Activated CD4-positive, alpha-beta T cell treated with anti-CD3 and anti-CD28 coated beads, Interleukin-2, amount 10 ng/mL, durations not matched to agents 7 days and 5 days (primary cell): Measurements from ENCODE around the gene C19orf38. TPM values are rescaled to one million over a fixed set of nuclear protein-coding genes. Genes with fewer than 3 reads are reported as not detected.
"Not testable (repeated sequence)": the region's sequence is repeated elsewhere in the genome, so short reads cannot be mapped to it uniquely, and the experiment has no call there.

Source experiments
- CTCF ChIA-PET: fragments of 350-600 bp; sonication (Branson Sonifier 250); formaldehyde crosslinking; loops from one replicate; lab custom pipeline; 2021; ENCODE audit warnings: antibody characterized with exemption; lab: Charles Lee
- POLR2A ChIA-PET: fragments of 350-600 bp; sonication (Branson Sonifier 250); formaldehyde crosslinking; loops from one replicate; lab custom pipeline; 2021; ENCODE audit warnings: antibody characterized with exemption; lab: Charles Lee
- DNase-seq: peaks from one replicate; pipeline ENCODE4 v3.0.0-alpha.2; 2020
- H3K27ac Mint-ChIP-seq: one replicate; pipeline ENCODE4 v1.8.0; 2021; ENCODE audit warnings: mild to moderate bottlenecking, moderate library complexity, mixed read lengths
- H3K27me3 Mint-ChIP-seq: one replicate; pipeline ENCODE4 v1.8.0; 2021; ENCODE audit warnings: mixed read lengths
- H3K36me3 Mint-ChIP-seq: one replicate; pipeline ENCODE4 v1.8.0; 2021; ENCODE audit warnings: low read depth, mixed read lengths
- H3K4me1 Mint-ChIP-seq: one replicate; pipeline ENCODE4 v1.8.0; 2021; ENCODE audit warnings: mixed read lengths
- H3K4me3 Mint-ChIP-seq: one replicate; pipeline ENCODE4 v1.8.0; 2021; ENCODE audit warnings: mild to moderate bottlenecking, moderate library complexity, mixed read lengths
- H3K9me3 Mint-ChIP-seq: one replicate; pipeline ENCODE4 v1.8.0; 2021; ENCODE audit warnings: mixed read lengths
- total RNA-seq, 2 experiments: library from RNA; stranded (reverse); gene quantifications; one replicate each; pipeline ENCODE4 v1.2.3, GENCODE V29; 2021

The C19orf38 gene
- total RNA-seq, 2 experiments from 2014 or later, result 2.4 TPM

DNA sequence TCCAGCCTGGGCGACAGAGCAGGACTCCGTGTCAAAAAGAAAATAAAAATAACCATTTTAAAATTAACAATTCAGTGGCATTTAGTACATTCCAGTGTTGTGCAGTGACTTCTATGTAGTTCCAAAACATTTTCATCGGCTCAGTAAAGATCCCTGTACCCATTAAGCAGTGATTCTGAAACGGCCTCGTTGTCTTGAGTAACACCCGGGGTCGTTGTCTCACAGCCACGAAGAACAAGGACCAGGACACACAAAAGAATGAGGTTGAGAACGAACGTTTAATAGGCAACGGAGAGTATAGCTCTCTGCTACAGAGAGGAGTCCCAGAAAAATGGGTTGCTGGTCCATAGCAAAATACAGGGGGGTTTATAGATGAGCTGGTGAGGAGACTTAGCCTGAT, 9.8 kb upstream of the C19orf38 start:
- Mint-ChIP-seq H3K27me3 (peaks cover 4% of the 10 kb centered on the region), H3K36me3 (peaks cover 15% of the 10 kb centered on the region), H3K27ac (no peak overlapping the region), H3K4me1 (peaks cover 22% of the 10 kb centered on the region), H3K9me3 (peaks cover 11% of the 10 kb centered on the region), H3K4me3 (no peak overlapping the region)
- DNase-seq, result no peak
- CTCF ChIA-PET, result interaction anchor here (0.6 to 3.0 kb wide), 5 partner anchors 20 to 68 kb away, joined by 3 to 36 read pairs (median 4); no protein-coding TSS in a partner anchor
- POLR2A ChIA-PET, result no interaction called here

DNA sequence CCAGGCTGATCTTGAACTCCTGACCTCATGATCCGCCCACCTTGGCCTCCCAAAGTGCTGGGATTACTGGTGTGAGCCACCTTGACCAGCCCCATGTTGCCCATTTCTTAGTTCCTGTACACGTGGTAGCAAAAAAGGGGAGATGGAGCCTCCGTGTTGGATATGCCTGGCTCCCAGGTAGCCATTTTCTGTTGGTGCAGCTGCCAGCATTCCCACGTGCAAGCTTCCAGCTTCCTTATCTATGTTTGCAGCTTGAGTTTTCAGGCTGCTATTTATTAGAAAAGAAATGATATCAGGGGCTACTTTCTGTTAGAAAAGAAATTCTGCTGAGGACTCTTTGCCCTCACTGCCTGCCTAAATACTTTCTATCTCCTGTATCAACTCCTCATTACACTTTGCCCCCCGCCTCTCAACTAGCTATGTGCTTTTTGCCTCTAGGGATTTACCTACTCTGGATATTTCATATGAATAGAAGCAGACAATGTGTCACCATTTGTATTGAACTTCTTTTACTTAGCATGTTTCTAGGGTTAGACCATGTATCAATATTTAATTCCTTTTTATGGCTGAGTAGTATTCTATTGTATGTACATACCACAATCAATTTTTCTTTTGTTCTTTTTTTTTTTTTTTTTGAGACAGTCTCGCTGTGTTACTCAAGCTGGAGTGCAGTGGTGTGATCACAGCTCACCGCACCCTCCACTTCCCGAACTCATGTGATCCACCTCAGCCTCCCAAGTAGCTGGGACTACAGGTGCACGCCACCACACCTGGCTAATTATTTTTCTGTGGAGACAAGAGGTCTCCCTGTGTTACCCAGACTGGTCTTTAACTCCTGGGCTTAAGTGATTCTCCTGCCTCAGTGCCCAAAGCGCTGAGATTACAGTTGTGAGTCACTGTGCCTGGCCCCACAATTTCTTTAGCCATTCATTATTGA, 8.8 kb upstream of the C19orf38 start:
- ChIA-PET POLR2A (no interaction called here), CTCF (interaction anchor here (0.6 to 2.1 kb wide), 10 partner anchors 15 to 181 kb away, joined by 3 to 5 read pairs (median 3); partner anchors contain the start of gene DNM2)
- H3K27ac Mint-ChIP-seq, result no peak overlapping the region
- H3K9me3 Mint-ChIP-seq, result peaks cover 15% of the 10 kb centered on the region
- DNase-seq, result no peak
- H3K36me3 Mint-ChIP-seq, result peaks cover 12% of the 10 kb centered on the region
- H3K4me3 Mint-ChIP-seq, result no peak overlapping the region
- H3K27me3 Mint-ChIP-seq, result peaks cover 4% of the 10 kb centered on the region
- H3K4me1 Mint-ChIP-seq, result peaks cover 22% of the 10 kb centered on the region

DNA sequence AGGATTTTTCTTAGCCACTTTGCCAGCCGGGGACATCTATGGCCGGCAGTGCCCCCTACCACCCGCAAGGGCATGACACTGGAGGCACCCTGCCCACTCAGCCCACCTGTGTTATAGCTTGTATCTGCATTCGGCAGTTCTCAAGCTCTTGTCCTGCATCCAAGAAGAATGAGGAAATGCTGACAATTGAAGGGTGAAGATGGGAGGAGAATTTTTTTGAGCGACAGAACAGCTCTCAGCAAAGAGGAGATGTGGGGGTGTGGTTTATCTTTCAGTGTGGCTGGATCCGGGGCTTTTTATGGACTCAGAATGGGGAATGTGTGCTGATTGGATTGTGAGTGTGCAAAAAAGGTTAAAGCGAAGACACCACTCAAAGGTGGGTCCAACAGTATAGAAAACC, 5.4 kb upstream of the C19orf38 start:
- H3K4me3 Mint-ChIP-seq, result no peak overlapping the region
- H3K9me3 Mint-ChIP-seq, result peaks cover 17% of the 10 kb centered on the region
- ChIA-PET CTCF (interaction anchor here (0.6 to 2.1 kb wide), 3 partner anchors 22 to 125 kb away, joined by 3 to 13 read pairs (median 3); partner anchors contain the start of gene DNM2), POLR2A (no interaction called here)
- H3K27me3 Mint-ChIP-seq, result peaks cover 4% of the 10 kb centered on the region
- H3K36me3 Mint-ChIP-seq, result peaks cover 9% of the 10 kb centered on the region
- H3K27ac Mint-ChIP-seq, result no peak overlapping the region
- peaks cover 2% of the 10 kb centered on the region for H3K4me1 Mint-ChIP-seq
- DNase-seq, result no peak

DNA sequence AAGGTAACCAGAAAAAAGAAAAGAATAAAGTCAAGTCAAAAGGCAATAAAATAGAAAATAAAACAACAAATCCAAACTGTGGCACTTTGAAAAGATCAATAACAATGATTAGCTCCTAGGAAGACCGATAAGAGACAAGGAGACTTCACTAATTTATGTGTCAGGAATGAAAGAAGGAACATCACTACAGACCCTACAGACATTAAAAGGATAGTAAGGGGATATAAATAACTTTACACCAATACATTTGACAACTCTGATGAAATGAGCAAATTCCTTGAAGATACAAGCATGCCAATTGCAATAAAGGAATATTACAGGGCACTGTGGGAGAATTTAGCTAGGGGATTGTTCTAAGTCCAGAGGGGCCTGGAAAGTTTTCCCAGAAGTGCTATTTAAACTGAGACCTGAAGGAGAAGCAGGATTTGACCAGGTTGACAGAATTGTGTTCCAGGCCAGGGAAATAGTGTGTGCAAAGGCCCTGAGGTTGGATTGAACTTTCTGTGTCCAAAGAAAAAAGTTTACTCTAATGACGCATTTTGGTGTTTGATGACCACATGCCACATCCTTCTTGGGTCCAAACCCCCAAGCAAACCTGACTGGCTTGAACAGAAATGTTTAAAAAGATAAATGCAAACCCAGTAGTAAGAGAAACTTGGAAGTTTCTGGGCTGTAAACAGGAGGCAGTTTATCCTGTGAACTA, 1.6 kb upstream of the C19orf38 start:
- Mint-ChIP-seq H3K27me3 (peaks cover 2% of the 10 kb centered on the region), H3K4me3 (no peak overlapping the region), H3K27ac (peak overlapping the region; percentile 68), H3K36me3 (peaks cover 9% of the 10 kb centered on the region), H3K9me3 (peaks cover 17% of the 10 kb centered on the region), H3K4me1 (peaks cover 10% of the 10 kb centered on the region)
- ChIA-PET POLR2A (no interaction called here), CTCF (interaction anchor here (0.9 to 1.5 kb wide), 5 partner anchors 8 to 145 kb away, joined by 3 to 7 read pairs (median 4); partner anchors contain the start of genes DNM2, QTRT1 and TMED1)
- DNase-seq, result no peak

DNA sequence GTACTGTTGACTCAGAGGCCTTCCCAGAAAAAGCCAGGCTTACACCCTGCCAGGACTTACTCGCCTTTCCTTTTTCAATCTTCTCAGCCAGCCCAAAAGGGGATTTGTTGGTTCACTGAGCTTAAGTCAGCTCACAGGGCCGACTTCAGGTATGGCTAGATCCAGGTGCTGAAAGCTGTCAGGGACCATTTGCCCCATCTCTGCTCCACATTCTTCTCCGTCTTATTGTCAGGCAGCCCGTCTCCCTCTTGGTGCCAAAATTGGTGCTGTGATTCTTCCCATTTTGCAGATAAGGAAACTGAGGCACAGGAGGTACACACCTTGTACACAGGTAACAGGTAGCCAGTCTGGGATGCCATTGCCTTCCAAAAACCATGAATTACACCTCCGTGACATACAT, 2.4 kb downstream of the C19orf38 start:
- Mint-ChIP-seq H3K4me1 (peaks cover 10% of the 10 kb centered on the region), H3K9me3 (peaks cover 9% of the 10 kb centered on the region), H3K27ac (no peak overlapping the region), H3K36me3 (peaks cover 9% of the 10 kb centered on the region), H3K4me3 (no peak overlapping the region), H3K27me3 (peaks cover 2% of the 10 kb centered on the region)
- ChIA-PET POLR2A (no interaction called here), CTCF (interaction anchor here (0.6 to 2.0 kb wide), 6 partner anchors 10 to 274 kb away, joined by 3 to 9 read pairs (median 4); partner anchors contain the start of gene DNM2)
- no peak for DNase-seq

DNA sequence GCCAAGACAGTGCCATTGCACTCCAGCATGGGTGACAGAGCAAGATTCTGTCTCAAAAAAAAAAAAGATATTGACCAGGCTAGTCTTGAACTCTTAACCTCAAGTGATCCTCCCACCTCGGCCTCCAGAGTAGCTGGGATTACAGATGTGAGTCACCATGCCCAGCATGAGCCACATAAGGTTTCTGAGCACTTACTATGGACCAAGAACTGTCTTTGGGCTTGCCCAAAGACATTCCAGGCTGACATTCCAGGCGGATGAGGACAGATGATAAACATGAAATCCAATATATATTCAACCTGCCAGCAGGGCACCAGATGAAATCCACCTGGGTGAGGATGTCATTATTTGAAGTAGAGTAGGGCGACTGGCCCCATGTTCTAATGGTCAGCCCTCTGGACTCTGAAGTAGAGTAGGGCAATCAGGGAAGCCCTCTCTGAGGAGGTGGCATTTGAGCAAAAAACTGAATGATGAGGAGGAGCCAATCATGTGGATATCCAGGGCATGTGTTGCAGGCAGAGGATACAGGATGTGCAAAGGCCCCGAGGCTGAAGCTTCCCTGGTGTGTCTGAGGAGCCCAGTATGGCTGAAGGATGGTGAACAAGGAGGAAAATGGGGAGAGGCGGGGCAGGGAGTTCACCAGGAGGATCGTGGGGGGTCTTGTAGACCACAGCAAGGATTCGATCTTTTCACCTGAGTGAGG, 4.0 kb downstream of the C19orf38 start:
- peaks cover 10% of the 10 kb centered on the region for H3K4me1 Mint-ChIP-seq
- no peaks in the 10 kb centered on the region for H3K36me3 Mint-ChIP-seq
- no peak for DNase-seq
- POLR2A ChIA-PET, result no interaction called here
- H3K27ac Mint-ChIP-seq, result no peak overlapping the region
- H3K9me3 Mint-ChIP-seq, result no peaks in the 10 kb centered on the region
- peaks cover 2% of the 10 kb centered on the region for H3K27me3 Mint-ChIP-seq
- CTCF ChIA-PET, result interaction anchor here (0.6 to 4.4 kb wide), 4 partner anchors 12 to 135 kb away, joined by 3 to 27 read pairs (median 7); partner anchors contain the start of gene DNM2
- H3K4me3 Mint-ChIP-seq, result no peak overlapping the region

DNA sequence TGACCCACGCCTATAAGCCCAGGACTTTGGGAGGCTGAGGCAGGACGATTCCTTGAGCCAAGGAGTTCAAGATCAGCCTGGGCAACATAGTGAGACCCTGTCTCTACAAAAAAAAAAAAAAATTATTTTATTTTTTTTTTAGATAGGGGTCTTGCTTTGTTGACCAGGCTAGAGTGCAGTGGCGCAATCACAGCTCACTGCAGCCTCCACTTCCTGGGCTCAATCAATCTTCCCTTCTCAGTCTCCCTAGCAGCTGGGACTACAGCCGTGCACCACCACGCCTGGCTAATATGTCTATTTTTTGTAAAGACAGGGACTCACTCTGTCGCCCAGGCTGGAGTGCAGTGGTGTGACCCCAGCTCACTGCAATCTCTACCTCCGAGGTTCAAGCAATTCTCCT, 4.7 kb downstream of the C19orf38 start:
- no peak for DNase-seq
- ChIA-PET CTCF (interaction anchor here (1.1 to 4.4 kb wide), 3 partner anchors 11 to 136 kb away, joined by 4 to 27 read pairs (median 5); partner anchors contain the start of genes DNM2 and TMED1), POLR2A (interaction anchor here (0.6 kb wide), 1 partner anchor 47 kb away, joined by 4 read pairs; no protein-coding TSS in a partner anchor)
- Mint-ChIP-seq H3K27ac (no peak overlapping the region), H3K4me1 (peaks cover 8% of the 10 kb centered on the region), H3K9me3 (no peaks in the 10 kb centered on the region), H3K27me3 (peaks cover 2% of the 10 kb centered on the region), H3K36me3 (no peaks in the 10 kb centered on the region), H3K4me3 (no peak overlapping the region)

DNA sequence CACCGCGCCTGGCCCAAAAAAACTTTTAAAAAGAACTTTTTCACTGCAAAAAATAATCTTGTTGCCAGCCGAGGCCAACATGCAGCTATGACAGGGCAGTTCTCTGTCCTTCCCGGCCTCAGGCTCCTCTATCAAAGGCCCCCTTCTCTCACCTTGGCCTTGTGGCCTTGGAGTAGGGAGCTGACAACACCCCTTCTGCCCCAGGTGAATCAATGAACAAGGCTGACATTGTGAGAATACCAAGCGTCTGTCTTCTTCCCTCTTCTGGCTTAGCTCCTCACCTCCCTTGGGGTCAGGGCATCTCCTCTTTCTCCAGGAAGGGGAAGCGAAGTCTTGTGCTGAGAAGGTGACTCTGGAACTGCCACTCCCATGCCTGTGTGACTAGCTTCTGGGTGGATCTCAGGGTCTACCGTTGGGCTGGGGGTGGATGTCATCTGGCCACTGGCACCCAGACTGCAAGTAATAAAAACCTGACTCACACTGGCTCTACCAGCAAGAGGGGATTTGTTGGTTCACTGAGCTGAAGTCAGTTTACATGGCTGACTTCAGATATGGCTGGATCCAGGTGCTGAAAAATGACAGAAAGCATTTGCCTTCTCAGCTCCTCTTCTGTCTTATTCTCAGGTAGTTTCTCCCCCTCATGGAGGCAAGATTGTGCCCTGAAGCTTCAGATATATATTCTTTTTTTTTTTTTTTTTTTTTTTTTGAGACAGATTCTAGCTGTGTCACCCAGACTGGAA, 6.3 kb downstream of the C19orf38 start:
- Mint-ChIP-seq H3K4me1 (no peaks in the 10 kb centered on the region), H3K27me3 (no peaks in the 10 kb centered on the region), H3K9me3 (no peaks in the 10 kb centered on the region), H3K27ac (no peak overlapping the region), H3K36me3 (no peaks in the 10 kb centered on the region), H3K4me3 (no peak overlapping the region)
- POLR2A ChIA-PET, result interaction anchor here (0.6 kb wide), 1 partner anchor 25 kb away, joined by 3 read pairs; no protein-coding TSS in a partner anchor
- no peak for DNase-seq
- CTCF ChIA-PET, result interaction anchor here (0.6 to 4.4 kb wide), 6 partner anchors 9 to 136 kb away, joined by 3 to 27 read pairs (median 4); partner anchors contain the start of gene DNM2

DNA sequence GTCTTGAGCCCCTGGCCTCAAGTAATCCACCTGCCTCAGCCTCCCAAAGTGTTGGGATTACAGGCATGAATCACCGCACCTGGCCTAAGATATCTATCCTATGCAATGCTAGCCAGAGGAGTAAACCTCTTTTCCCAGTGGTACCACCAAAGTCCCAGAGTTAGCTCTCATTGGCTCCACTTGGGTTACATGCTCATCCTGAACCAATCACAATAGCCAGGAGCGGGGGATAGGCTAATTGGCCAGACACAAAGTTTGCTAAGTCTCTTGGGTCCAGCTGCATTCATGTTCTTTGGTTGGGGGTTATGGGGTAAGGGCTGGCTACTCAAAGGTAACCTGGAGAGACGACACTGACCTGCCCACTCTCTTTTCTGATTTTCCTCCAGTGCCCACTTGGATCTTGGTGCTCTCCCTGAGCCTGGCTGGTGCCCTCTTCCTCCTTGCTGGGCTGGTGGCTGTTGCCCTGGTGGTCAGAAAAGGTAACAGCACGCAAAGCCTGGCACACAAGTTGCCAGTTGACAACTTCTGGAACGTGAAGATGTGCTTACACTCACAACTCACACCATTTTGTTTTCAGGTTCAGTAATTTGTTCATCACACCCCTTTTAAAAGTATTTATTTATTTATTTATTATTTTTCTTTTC, 7.8 kb downstream of the C19orf38 start:
- ChIA-PET POLR2A (no interaction called here), CTCF (interaction anchor here (0.9 to 4.4 kb wide), 5 partner anchors 8 to 139 kb away, joined by 4 to 27 read pairs (median 4); partner anchors contain the start of gene DNM2)
- no peaks in the 10 kb centered on the region for H3K36me3 Mint-ChIP-seq
- no peak overlapping the region for H3K4me3 Mint-ChIP-seq
- H3K27ac Mint-ChIP-seq, result no peak overlapping the region
- no peaks in the 10 kb centered on the region for H3K27me3 Mint-ChIP-seq
- peaks cover under 1% of the 10 kb centered on the region for H3K4me1 Mint-ChIP-seq
- DNase-seq, result peak; percentile 32
- H3K9me3 Mint-ChIP-seq, result no peaks in the 10 kb centered on the region

DNA sequence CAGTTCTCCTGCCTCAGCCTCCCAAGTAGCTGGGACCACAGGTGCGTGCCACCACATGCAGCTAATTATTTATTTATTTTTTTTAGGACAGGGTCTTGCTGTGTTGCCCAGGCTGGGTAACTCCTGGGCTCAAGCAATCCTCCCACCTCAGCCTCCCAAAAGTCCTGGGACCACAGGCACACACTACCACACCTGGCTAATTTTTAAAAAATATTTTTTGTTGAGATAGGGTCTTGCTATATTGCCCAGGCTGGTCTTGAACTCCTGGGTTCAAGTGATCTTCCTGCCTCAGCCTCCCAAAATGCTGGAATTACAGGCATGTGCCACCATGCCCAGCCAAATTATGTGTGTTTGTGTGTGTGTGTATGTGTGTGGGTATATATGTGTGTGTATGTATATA, 8.7 kb downstream of the C19orf38 start:
- H3K36me3 Mint-ChIP-seq, H3K4me1 Mint-ChIP-seq, H3K27ac Mint-ChIP-seq, H3K27me3 Mint-ChIP-seq, H3K4me3 Mint-ChIP-seq, H3K9me3 Mint-ChIP-seq, DNase-seq, POLR2A ChIA-PET: not testable (repeated sequence)
- CTCF ChIA-PET, result interaction anchor here (0.9 to 4.4 kb wide), 4 partner anchors 7 to 140 kb away, joined by 3 to 27 read pairs (median 4); partner anchors contain the start of gene DNM2
